ENCODE data around the gene MAGEA8. TPM values are rescaled to one million over a fixed set of nuclear protein-coding genes. Genes with fewer than 3 reads are reported as not detected.
"Not testable (repeated sequence)": the region's sequence is repeated elsewhere in the genome, so short reads cannot be mapped to it uniquely, and the experiment has no call there.

The MAGEA8 gene
- total and polyA plus RNA-seq, 2 donors (not counting 1 experiment from before 2014, with no cell fraction given): not detected

GRCh38 chrX:149877157-149877556, 3.8 kb upstream of the MAGEA8 start:
- H3K27me3 Mint-ChIP-seq: no peaks in the 10 kb centered on the region
- DNase-seq (no peak), ATAC-seq (ENCODE audit: low read depth) (no peak)
- no peak overlapping the region for H3K4me3 ChIP-seq (ENCODE audit: control extremely low read depth in 1 of 5, extremely low read depth in 1 of 5, insufficient read depth in 1 of 5, low read depth in 2 of 5, low read length in 4 of 5)
- H3K9me3 ChIP-seq (ENCODE audit: control extremely low read depth in 1 of 3, control insufficient read depth in 2 of 3, insufficient read depth in 1 of 3, low read length in 2 of 3): no peaks in the 10 kb centered on the region
- no CpG with 5 or more reads among the region's 1 CpG for WGBS (ENCODE audit: insufficient coverage)
- H3K27me3 ChIP-seq (replicated peaks in 1 of 4; ENCODE audit: control extremely low read depth in 1 of 4, control insufficient read depth in 3 of 4, insufficient read depth in 4 of 4, low read length in 3 of 4): no peaks in the 10 kb centered on the region
- H4K20me1 ChIP-seq (ENCODE audit: control insufficient read depth, insufficient read depth, low read length, poor library complexity, severe bottlenecking): no peaks in the 10 kb centered on the region
- intact Hi-C loops (cut with micrococcal nuclease): no loop called here
- no peak for TF ChIP-seq CTCF (IDR thresholded peaks at IDR 0.05)
- TF ChIP-seq EZH2 (IDR thresholded peaks at IDR 0.05; ENCODE audit: borderline replicate concordance, insufficient read depth, low read depth, low read length, poor library complexity, severe bottlenecking): no peak
- ChIA-PET POLR2A (no interaction called here), CTCF (no interaction called here)
- H3K27ac Mint-ChIP-seq: no peak overlapping the region
- no peaks in the 10 kb centered on the region for H3K79me2 ChIP-seq (ENCODE audit: control insufficient read depth, insufficient read depth, low read length)
- H3K4me2 ChIP-seq (replicated peaks; ENCODE audit: low read depth, low read length, poor library complexity, severe bottlenecking): no peak overlapping the region
- no peaks in the 10 kb centered on the region for H3K4me1 ChIP-seq (ENCODE audit: control insufficient read depth in 2 of 2, insufficient read depth in 2 of 2, low read length in 2 of 2)
- no peaks in the 10 kb centered on the region for H3K4me1 Mint-ChIP-seq
- no peak overlapping the region for H3K4me3 Mint-ChIP-seq
- H3K9ac ChIP-seq (ENCODE audit: low read length): no peak overlapping the region
- no peaks in the 10 kb centered on the region for H3K9me3 Mint-ChIP-seq (ENCODE audit: insufficient read depth)
- H3K36me3 ChIP-seq (replicated peaks in 1 of 2; ENCODE audit: control extremely low read depth in 1 of 2, control insufficient read depth in 1 of 2, extremely low read depth in 1 of 2, insufficient read depth in 2 of 2, low read length in 1 of 2): no peaks in the 10 kb centered on the region
- H2AFZ ChIP-seq (ENCODE audit: insufficient read depth, low read depth, low read length, poor library complexity, severe bottlenecking): no peak overlapping the region
- H3K27ac ChIP-seq (ENCODE audit: low read length in 2 of 2): no peak overlapping the region

- no peak overlapping the region for H3K4me3 ChIP-seq (ENCODE audit: control extremely low read depth in 1 of 5, extremely low read depth in 1 of 5, insufficient read depth in 1 of 5, low read depth in 2 of 5, low read length in 4 of 5)
- H3K9me3 ChIP-seq (ENCODE audit: control extremely low read depth in 1 of 3, control insufficient read depth in 2 of 3, insufficient read depth in 1 of 3, low read length in 2 of 3): no peaks in the 10 kb centered on the region
- H3K4me2 ChIP-seq (replicated peaks; ENCODE audit: low read depth, low read length, poor library complexity, severe bottlenecking): no peak overlapping the region
- no peaks in the 10 kb centered on the region for H3K9me3 Mint-ChIP-seq (ENCODE audit: insufficient read depth)
- H3K9ac ChIP-seq (ENCODE audit: low read length): no peak overlapping the region
- H3K4me3 Mint-ChIP-seq: no peak overlapping the region
- H4K20me1 ChIP-seq (ENCODE audit: control insufficient read depth, insufficient read depth, low read length, poor library complexity, severe bottlenecking): no peaks in the 10 kb centered on the region
- TF ChIP-seq CTCF (IDR thresholded peaks at IDR 0.05) (no peak), EZH2 (IDR thresholded peaks at IDR 0.05; ENCODE audit: borderline replicate concordance, insufficient read depth, low read depth, low read length, poor library complexity, severe bottlenecking) (no peak)
- H3K27ac ChIP-seq (ENCODE audit: low read length in 2 of 2): no peak overlapping the region
- H3K27me3 ChIP-seq (replicated peaks in 1 of 4; ENCODE audit: control extremely low read depth in 1 of 4, control insufficient read depth in 3 of 4, insufficient read depth in 4 of 4, low read length in 3 of 4): no peaks in the 10 kb centered on the region
- no peak for ATAC-seq (ENCODE audit: low read depth)
- ChIA-PET CTCF (no interaction called here), POLR2A (no interaction called here)
- DNase-seq: no peak
- H3K36me3 ChIP-seq (replicated peaks in 1 of 2; ENCODE audit: control extremely low read depth in 1 of 2, control insufficient read depth in 1 of 2, extremely low read depth in 1 of 2, insufficient read depth in 2 of 2, low read length in 1 of 2): no peaks in the 10 kb centered on the region
- no CpG with 5 or more reads among the region's 4 CpGs for WGBS (ENCODE audit: insufficient coverage)
- H2AFZ ChIP-seq (ENCODE audit: insufficient read depth, low read depth, low read length, poor library complexity, severe bottlenecking): no peak overlapping the region
- no peaks in the 10 kb centered on the region for H3K4me1 ChIP-seq (ENCODE audit: control insufficient read depth in 2 of 2, insufficient read depth in 2 of 2, low read length in 2 of 2)
- H3K79me2 ChIP-seq (ENCODE audit: control insufficient read depth, insufficient read depth, low read length): no peaks in the 10 kb centered on the region
- no peaks in the 10 kb centered on the region for H3K27me3 Mint-ChIP-seq
- no peaks in the 10 kb centered on the region for H3K4me1 Mint-ChIP-seq
- intact Hi-C loops (cut with micrococcal nuclease): no loop called here
- no peak overlapping the region for H3K27ac Mint-ChIP-seq
These were observed 3.3 kb upstream of the MAGEA8 start for GRCh38 chrX:149877636-149878035.

GRCh38 chrX:149890828-149891227, 9.8 kb downstream of the MAGEA8 start:
- H3K4me1 ChIP-seq (ENCODE audit: control insufficient read depth in 2 of 2, insufficient read depth in 2 of 2, low read length in 2 of 2); H3K27ac ChIP-seq (ENCODE audit: low read length in 2 of 2); POLR2A ChIA-PET; DNase-seq; H3K4me2 ChIP-seq (replicated peaks; ENCODE audit: low read depth, low read length, poor library complexity, severe bottlenecking); H3K36me3 ChIP-seq (replicated peaks in 1 of 2; ENCODE audit: control extremely low read depth in 1 of 2, control insufficient read depth in 1 of 2, extremely low read depth in 1 of 2, insufficient read depth in 2 of 2, low read length in 1 of 2); H4K20me1 ChIP-seq (ENCODE audit: control insufficient read depth, insufficient read depth, low read length, poor library complexity, severe bottlenecking); H3K4me1 Mint-ChIP-seq; H3K4me3 ChIP-seq (ENCODE audit: control extremely low read depth in 1 of 5, extremely low read depth in 1 of 5, insufficient read depth in 1 of 5, low read depth in 2 of 5, low read length in 4 of 5); H2AFZ ChIP-seq (ENCODE audit: insufficient read depth, low read depth, low read length, poor library complexity, severe bottlenecking); H3K9me3 Mint-ChIP-seq (ENCODE audit: insufficient read depth); intact Hi-C loops (cut with micrococcal nuclease); H3K27me3 ChIP-seq (replicated peaks in 1 of 4; ENCODE audit: control extremely low read depth in 1 of 4, control insufficient read depth in 3 of 4, insufficient read depth in 4 of 4, low read length in 3 of 4); H3K79me2 ChIP-seq (ENCODE audit: control insufficient read depth, insufficient read depth, low read length); CTCF ChIA-PET; H3K4me3 Mint-ChIP-seq; H3K27ac Mint-ChIP-seq; H3K27me3 Mint-ChIP-seq; H3K9me3 ChIP-seq (ENCODE audit: control extremely low read depth in 1 of 3, control insufficient read depth in 2 of 3, insufficient read depth in 1 of 3, low read length in 2 of 3); H3K9ac ChIP-seq (ENCODE audit: low read length); ATAC-seq (ENCODE audit: low read depth): not testable (repeated sequence)
- no CpG with 5 or more reads among the region's 2 CpGs for WGBS (ENCODE audit: insufficient coverage)
